Mesendoderm (in vitro differentiated cells): ENCODE measurements around the gene CDH23.

Experiments
- DNase-seq: peaks from one replicate; pipeline ENCODE4 v3.0.0; 2013
- H2AK5ac ChIP-seq: 2 replicates; pipeline ENCODE4 v1.6.1; 2013; ENCODE audit warnings: low read length, inconsistent platforms
- H2BK120ac ChIP-seq: 2 replicates; pipeline ENCODE4 v1.6.1; 2013; ENCODE audit warnings: low read depth, mild to moderate bottlenecking, low read length, moderate library complexity, mixed read lengths
- H2BK15ac ChIP-seq: replicated peaks from 2 replicates; pipeline ENCODE4 v1.6.1; 2013; ENCODE audit warnings: low read depth, mild to moderate bottlenecking, moderate library complexity
- H2BK5ac ChIP-seq: 2 replicates; pipeline ENCODE4 v1.6.1; 2013; ENCODE audit warnings: low read length, inconsistent platforms
- H3K18ac ChIP-seq: 2 replicates; pipeline ENCODE4 v1.6.1; 2013; ENCODE audit warnings: mild to moderate bottlenecking, low read length, mixed read lengths
- H3K23ac ChIP-seq: one replicate; pipeline ENCODE4 v1.6.1; 2013; ENCODE audit warnings: low read length
- H3K27ac ChIP-seq: 2 replicates; pipeline ENCODE4 v1.5.1; 2013; ENCODE audit warnings: low read depth, mild to moderate bottlenecking, inconsistent platforms, low read length, moderate library complexity
- H3K27me3 ChIP-seq: 2 replicates; pipeline ENCODE4 v1.6.1; 2013; ENCODE audit warnings: low read length, control low read depth, mild to moderate bottlenecking, inconsistent platforms; ENCODE audit not compliant: insufficient read depth, poor library complexity
- H3K36me3 ChIP-seq: 2 replicates; pipeline ENCODE4 v1.6.1; 2013; ENCODE audit warnings: low read length, inconsistent platforms; ENCODE audit not compliant: control insufficient read depth, insufficient read depth
- H3K4ac ChIP-seq: one replicate; pipeline ENCODE4 v1.6.1; 2013; ENCODE audit warnings: low read depth, mild to moderate bottlenecking, low read length, moderate library complexity
- H3K4me1 ChIP-seq: 2 replicates; pipeline ENCODE4 v1.6.1; 2013; ENCODE audit warnings: low read depth, low read length, inconsistent platforms; ENCODE audit not compliant: control insufficient read depth
- H3K4me2 ChIP-seq: 2 replicates; pipeline ENCODE4 v1.6.1; 2013; ENCODE audit warnings: low read length
- H3K4me3 ChIP-seq: 2 replicates; pipeline ENCODE4 v1.5.1; 2013; ENCODE audit warnings: mild to moderate bottlenecking, low read length
- H3K56ac ChIP-seq: one replicate; pipeline ENCODE4 v1.6.1; 2013; ENCODE audit warnings: low read length
- H3K79me1 ChIP-seq: 2 replicates; pipeline ENCODE4 v1.6.1; 2013; ENCODE audit warnings: low read length, inconsistent platforms
- H3K79me2 ChIP-seq: 2 replicates; pipeline ENCODE4 v1.6.1; 2013; ENCODE audit warnings: mild to moderate bottlenecking, low read length; ENCODE audit not compliant: control insufficient read depth, insufficient read depth
- H3K9ac ChIP-seq: 2 replicates; pipeline ENCODE4 v1.6.1; 2013; ENCODE audit warnings: low read length, inconsistent platforms
- H4K5ac ChIP-seq: one replicate; pipeline ENCODE4 v1.6.1; 2013; ENCODE audit warnings: low read length
- H4K8ac ChIP-seq: one replicate; pipeline ENCODE4 v1.6.1; 2013; ENCODE audit warnings: low read depth, mild to moderate bottlenecking, control low read depth, low read length, moderate library complexity
- WGBS: extraction: QIAGEN DNeasy Blood & Tissue Kit; methylation state at CpG from one replicate; pipeline ENCODE4 v1.1.7; 2013; ENCODE audit warnings: low lambda C conversion rate, missing lambda C conversion rate; ENCODE audit not compliant: insufficient coverage; ENCODE audit errors: extremely low coverage; 5-methylcytosine and 5-hydroxymethylcytosine counted together

CDH23 gene

DNA sequence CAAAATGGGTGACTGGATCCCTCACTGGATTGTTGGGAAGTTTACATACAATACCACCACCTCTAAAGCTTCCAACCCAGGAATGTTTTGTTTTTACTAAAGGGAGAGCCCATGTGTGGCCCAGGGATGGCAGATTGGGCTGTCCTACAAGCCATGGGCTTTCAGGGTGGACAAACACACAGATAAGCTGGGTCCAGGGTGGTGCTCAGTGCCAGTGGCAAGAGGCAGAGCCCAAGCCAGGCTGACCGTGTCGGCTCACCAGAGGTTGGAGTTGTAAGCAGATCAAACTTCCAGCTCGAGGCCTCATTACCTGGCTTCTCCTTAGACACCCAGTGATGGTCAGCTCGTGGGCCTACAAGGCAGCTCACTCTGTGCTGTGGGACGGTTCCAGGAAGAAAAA, 52.3 kb downstream of the CDH23 start:
- Histone ChIP-seq H2BK15ac (no peak overlapping the region), H4K8ac (no peak overlapping the region), H2BK5ac (no peak overlapping the region), H3K23ac (no peak overlapping the region), H4K5ac (no peak overlapping the region), H3K9ac (no peak overlapping the region), H2AK5ac (no peak overlapping the region), H3K36me3 (no peaks in the 10 kb centered on the region), H3K79me2 (no peaks in the 10 kb centered on the region), H3K56ac (no peak overlapping the region), H3K27ac (no peak overlapping the region), H3K4ac (no peak overlapping the region), H2BK120ac (no peak overlapping the region), H3K79me1 (no peaks in the 10 kb centered on the region), H3K27me3 (no peaks in the 10 kb centered on the region), H3K4me2 (no peak overlapping the region), H3K4me1 (no peaks in the 10 kb centered on the region), H3K4me3 (no peak overlapping the region), H3K18ac (no peak overlapping the region)
- DNase-seq, result no peak
- WGBS, result no CpG with 5 or more reads among the region's 5 CpGs

DNA sequence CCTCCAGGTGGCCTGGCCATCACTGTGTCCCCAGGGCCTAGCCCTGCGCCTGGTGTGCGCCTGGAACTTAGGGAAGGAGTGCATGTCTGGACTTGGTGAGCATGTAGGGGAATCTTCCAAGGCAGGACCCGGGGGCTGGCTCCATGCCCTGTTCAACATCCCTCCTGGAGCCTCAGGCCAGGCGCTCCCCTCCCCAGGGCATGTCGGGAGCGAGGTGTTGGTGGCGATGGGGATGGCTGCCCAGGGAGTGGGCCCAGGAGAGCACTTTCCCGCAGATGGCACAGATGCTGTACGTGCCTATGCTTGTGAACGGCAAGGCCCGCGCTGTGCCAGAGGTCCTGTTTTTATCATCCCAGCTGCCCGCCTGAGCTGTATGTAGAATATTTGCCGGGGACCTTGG, 55.0 kb downstream of the CDH23 start:
- H3K4me1 ChIP-seq, result no peaks in the 10 kb centered on the region
- H3K4ac ChIP-seq, result no peak overlapping the region
- no peaks in the 10 kb centered on the region for H3K79me2 ChIP-seq
- H3K23ac ChIP-seq, result no peak overlapping the region
- H3K4me2 ChIP-seq, result no peak overlapping the region
- H2BK5ac ChIP-seq, result no peak overlapping the region
- H3K9ac ChIP-seq, result no peak overlapping the region
- H3K27ac ChIP-seq, result no peak overlapping the region
- H3K27me3 ChIP-seq, result no peaks in the 10 kb centered on the region
- no peak overlapping the region for H2BK15ac ChIP-seq
- H3K56ac ChIP-seq, result no peak overlapping the region
- no peak overlapping the region for H2AK5ac ChIP-seq
- no CpG with 5 or more reads among the region's 14 CpGs for WGBS
- no peak for DNase-seq
- no peak overlapping the region for H4K5ac ChIP-seq
- no peak overlapping the region for H4K8ac ChIP-seq
- no peaks in the 10 kb centered on the region for H3K79me1 ChIP-seq
- no peak overlapping the region for H2BK120ac ChIP-seq
- no peak overlapping the region for H3K18ac ChIP-seq
- no peaks in the 10 kb centered on the region for H3K36me3 ChIP-seq
- no peak overlapping the region for H3K4me3 ChIP-seq

GRCh38 chr10:71453186-71453585, 56.5 kb downstream of the CDH23 start:
- DNase-seq, result no peak
- no peak overlapping the region for H3K23ac ChIP-seq
- no peak overlapping the region for H4K5ac ChIP-seq
- no peak overlapping the region for H3K4me3 ChIP-seq
- no peaks in the 10 kb centered on the region for H3K36me3 ChIP-seq
- no peaks in the 10 kb centered on the region for H3K27me3 ChIP-seq
- no peak overlapping the region for H2BK5ac ChIP-seq
- no peak overlapping the region for H2BK120ac ChIP-seq
- no peak overlapping the region for H3K18ac ChIP-seq
- no peak overlapping the region for H3K4ac ChIP-seq
- H3K79me1 ChIP-seq, result no peaks in the 10 kb centered on the region
- no peak overlapping the region for H3K56ac ChIP-seq
- H2BK15ac ChIP-seq, result no peak overlapping the region
- H4K8ac ChIP-seq, result no peak overlapping the region
- H3K27ac ChIP-seq, result no peak overlapping the region
- no CpG with 5 or more reads among the region's 12 CpGs for WGBS
- H2AK5ac ChIP-seq, result no peak overlapping the region
- H3K4me1 ChIP-seq, result no peaks in the 10 kb centered on the region
- no peak overlapping the region for H3K9ac ChIP-seq
- no peaks in the 10 kb centered on the region for H3K79me2 ChIP-seq
- H3K4me2 ChIP-seq, result no peak overlapping the region

DNA sequence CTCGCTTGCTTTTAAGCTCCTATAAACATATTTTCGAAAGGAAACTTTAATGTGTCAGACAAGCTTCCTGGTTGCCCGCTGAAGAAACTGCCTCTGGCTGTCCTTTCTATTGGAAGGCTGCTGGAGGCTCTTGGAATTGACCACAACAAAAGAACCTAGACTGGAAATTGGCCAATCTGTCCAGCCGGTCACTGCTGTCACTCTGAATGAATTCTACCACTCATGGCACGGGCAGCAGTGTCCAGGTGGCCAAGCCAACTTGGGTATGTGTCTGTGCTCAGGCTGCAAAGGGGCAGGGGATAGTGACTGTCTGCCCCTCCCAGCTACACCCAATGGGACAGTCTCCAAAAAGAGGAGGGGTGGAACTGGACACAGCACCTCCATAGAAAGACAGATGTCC, 57.6 kb downstream of the CDH23 start:
- H3K36me3 ChIP-seq, result no peaks in the 10 kb centered on the region
- no peaks in the 10 kb centered on the region for H3K27me3 ChIP-seq
- H4K8ac ChIP-seq, result no peak overlapping the region
- H3K4me2 ChIP-seq, result no peak overlapping the region
- no peak overlapping the region for H2BK15ac ChIP-seq
- H3K79me1 ChIP-seq, result no peaks in the 10 kb centered on the region
- H4K5ac ChIP-seq, result no peak overlapping the region
- H3K4me1 ChIP-seq, result no peaks in the 10 kb centered on the region
- no peak overlapping the region for H3K18ac ChIP-seq
- no CpG with 5 or more reads among the region's 5 CpGs for WGBS
- H2AK5ac ChIP-seq, result no peak overlapping the region
- no peak overlapping the region for H3K56ac ChIP-seq
- H2BK120ac ChIP-seq, result no peak overlapping the region
- no peak overlapping the region for H3K23ac ChIP-seq
- no peak overlapping the region for H3K27ac ChIP-seq
- H3K79me2 ChIP-seq, result no peaks in the 10 kb centered on the region
- H2BK5ac ChIP-seq, result no peak overlapping the region
- DNase-seq, result no peak
- no peak overlapping the region for H3K9ac ChIP-seq
- H3K4me3 ChIP-seq, result no peak overlapping the region
- no peak overlapping the region for H3K4ac ChIP-seq

- no peak overlapping the region for H2BK5ac ChIP-seq
- no peak overlapping the region for H3K4me2 ChIP-seq
- H3K36me3 ChIP-seq, result no peaks in the 10 kb centered on the region
- WGBS, result no CpG with 5 or more reads among the region's 2 CpGs
- no peak overlapping the region for H3K18ac ChIP-seq
- no peaks in the 10 kb centered on the region for H3K27me3 ChIP-seq
- H2BK120ac ChIP-seq, result no peak overlapping the region
- H4K8ac ChIP-seq, result no peak overlapping the region
- no peak overlapping the region for H3K9ac ChIP-seq
- no peaks in the 10 kb centered on the region for H3K79me2 ChIP-seq
- H3K27ac ChIP-seq, result no peak overlapping the region
- H3K23ac ChIP-seq, result no peak overlapping the region
- H2AK5ac ChIP-seq, result no peak overlapping the region
- H3K79me1 ChIP-seq, result no peaks in the 10 kb centered on the region
- no peak overlapping the region for H3K4ac ChIP-seq
- no peak for DNase-seq
- no peak overlapping the region for H2BK15ac ChIP-seq
- H4K5ac ChIP-seq, result no peak overlapping the region
- no peaks in the 10 kb centered on the region for H3K4me1 ChIP-seq
- H3K4me3 ChIP-seq, result no peak overlapping the region
- no peak overlapping the region for H3K56ac ChIP-seq
Observed at GRCh38 chr10:71455035-71455434, 58.3 kb downstream of the CDH23 start.

DNA sequence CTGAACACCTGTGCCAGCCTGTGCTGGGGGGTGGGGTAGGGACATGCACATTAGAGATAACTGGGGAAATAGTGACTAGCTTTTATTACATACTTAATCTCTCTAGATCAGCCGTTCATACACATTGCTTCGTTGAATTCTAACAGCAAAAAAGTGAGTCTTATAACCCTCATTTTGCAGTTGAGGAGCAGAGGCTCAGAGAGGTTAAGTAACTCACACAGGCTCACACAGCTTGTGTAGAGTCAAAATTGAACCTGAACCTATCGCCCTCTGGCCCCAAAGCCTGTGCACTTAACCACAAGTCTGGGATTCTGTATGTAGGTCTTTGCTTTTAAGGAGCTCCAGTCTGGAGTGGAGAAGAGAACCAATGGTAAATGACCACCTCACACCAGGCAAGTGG, 59.9 kb downstream of the CDH23 start:
- DNase-seq, result no peak
- Histone ChIP-seq H3K27me3 (no peaks in the 10 kb centered on the region), H3K79me2 (no peaks in the 10 kb centered on the region), H2BK120ac (no peak overlapping the region), H3K36me3 (no peaks in the 10 kb centered on the region), H3K4ac (no peak overlapping the region), H3K4me3 (no peak overlapping the region), H3K27ac (no peak overlapping the region), H3K23ac (no peak overlapping the region), H2BK5ac (no peak overlapping the region), H3K4me1 (no peaks in the 10 kb centered on the region), H2BK15ac (no peak overlapping the region), H3K9ac (no peak overlapping the region), H3K79me1 (no peaks in the 10 kb centered on the region), H4K8ac (no peak overlapping the region), H3K56ac (no peak overlapping the region), H3K18ac (no peak overlapping the region), H4K5ac (no peak overlapping the region), H3K4me2 (no peak overlapping the region), H2AK5ac (no peak overlapping the region)
- WGBS, result no CpG with 5 or more reads among the region's 3 CpGs
